ENCODE measurements around the gene ZNF738.

Gene ZNF738

DNA sequence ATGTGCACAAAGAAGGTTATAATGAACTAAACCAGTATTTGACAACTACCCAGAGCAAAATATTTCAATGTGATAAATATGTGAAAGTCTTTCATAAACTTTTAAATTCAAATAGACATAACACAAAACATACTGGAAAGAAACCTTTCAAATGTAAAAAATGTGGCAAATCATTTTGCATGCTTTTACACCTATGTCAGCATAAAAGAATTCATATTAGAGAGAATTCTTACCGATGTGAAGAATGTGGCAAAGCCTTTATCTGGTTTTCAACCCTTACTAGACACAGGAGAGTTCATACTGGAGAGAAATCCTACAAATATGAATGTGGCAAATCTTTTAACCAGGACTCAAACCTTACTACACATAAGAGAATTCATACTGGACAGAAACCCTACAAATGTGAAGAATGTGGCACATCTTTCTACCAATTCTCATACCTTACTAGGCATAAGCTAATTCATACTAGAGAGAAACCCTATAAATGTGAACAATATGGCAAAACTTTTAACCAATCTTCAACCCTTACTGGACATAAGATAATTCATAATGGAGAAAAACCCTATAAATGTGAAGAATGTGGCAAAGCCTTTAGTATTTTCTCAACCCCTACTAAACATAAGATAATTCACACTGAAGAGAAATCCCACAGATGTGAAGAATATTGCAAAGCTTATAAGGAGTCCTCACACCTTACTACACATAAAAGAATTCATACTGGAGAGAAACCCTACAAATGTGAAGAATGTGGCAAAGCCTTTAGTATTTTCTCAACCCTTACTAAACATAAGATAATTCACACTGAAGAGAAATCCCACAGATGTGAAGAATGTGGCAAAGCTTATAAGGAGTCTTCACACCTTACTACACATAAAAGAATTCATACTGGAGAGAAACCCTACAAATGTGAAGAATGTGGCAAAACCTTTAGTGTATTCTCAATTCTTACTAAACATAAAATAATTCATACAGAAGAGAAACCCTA is 64.5 kb downstream of the ZNF738 start:
- no peak for DNase-seq (ENCODE audit: low spot score)
